HTR-8/SVneo (cell line): Measurements from ENCODE around the gene UBE2F.
"Not testable (repeated sequence)": the region's sequence is repeated elsewhere in the genome, so short reads cannot be mapped to it uniquely, and the experiment has no call there.

Experiments used
- DNase-seq: peaks from one replicate; pipeline ENCODE4 v3.0.0; 2011; ENCODE audit warnings: low spot score, mixed read lengths; ENCODE audit not compliant: insufficient read length
- FAIRE-seq: peaks from 2 replicates; lab custom pipeline; 2011; peaks lifted over from hg19 to GRCh38; lab: Jason Lieb, UNC

The UBE2F gene

DNA sequence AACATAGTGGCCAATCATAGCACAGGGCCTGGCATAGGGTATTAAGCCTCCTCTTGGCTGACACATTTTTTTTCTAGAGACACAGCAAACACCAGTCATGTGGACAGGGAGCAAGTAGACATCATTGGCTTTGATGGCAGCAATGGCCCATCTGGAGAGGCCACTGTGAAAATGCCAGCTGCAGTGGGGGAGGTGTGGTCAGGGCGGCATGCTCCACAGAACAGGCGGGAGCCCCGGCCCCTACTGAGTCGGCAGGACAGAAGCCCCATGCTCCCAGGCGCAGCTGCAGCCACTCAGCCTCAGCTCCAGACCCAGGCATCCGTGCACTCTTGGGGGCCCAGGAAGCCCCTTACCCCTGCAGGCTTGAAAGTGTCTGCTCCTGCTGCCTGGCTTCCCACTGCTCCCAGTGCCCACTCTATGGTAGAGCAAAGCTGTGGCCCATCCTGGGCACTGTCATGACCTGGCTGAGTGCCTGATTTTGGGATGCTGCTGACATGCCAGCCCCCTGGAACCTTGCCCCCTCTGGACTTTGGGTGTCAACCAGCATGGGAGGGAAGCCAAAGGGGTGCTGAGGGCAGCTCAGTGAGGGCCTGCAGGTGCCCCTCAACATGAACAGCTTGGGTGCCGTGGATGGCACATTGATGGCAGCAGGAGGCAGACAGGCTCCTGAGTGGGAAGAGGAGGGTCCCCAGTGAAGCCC lies 23.3 kb upstream of the UBE2F start:
- FAIRE-seq (no peak), DNase-seq (no peak)

- FAIRE-seq: no peak
Observed at GRCh38 chr2:237944302-237944701, 22.5 kb upstream of the UBE2F start.

DNA sequence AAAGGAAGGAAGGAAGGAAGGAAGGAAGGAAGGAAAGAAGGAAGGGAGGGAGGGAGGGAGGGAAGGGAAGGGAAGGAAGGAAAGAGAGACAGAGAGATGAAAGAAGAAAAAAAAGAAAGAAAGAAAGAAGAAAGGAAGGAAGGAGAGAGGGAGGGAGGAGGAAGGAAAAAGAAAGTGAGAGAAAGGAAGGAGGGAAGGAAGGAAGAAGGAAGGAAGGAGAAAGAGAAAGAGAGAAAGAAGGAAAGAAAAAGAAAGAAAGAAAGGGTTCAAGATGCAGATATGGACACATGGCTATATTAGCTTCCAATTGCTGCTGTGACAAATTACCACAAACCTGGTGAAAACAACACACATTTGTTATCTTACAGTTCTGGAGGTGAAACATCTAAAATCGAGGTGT lies 20.4 kb upstream of the UBE2F start:
- DNase-seq: no peak
- FAIRE-seq: no peak

More at GRCh38 chr2:237944302-237944701, 22.5 kb upstream of the UBE2F start:
- DNase-seq: no peak

GRCh38 chr2:237951354-237951753 lies 15.5 kb upstream of the UBE2F start:
- FAIRE-seq, DNase-seq: not testable (repeated sequence)

- DNase-seq (no peak), FAIRE-seq (no peak)
Observed at GRCh38 chr2:237951878-237952277, 14.9 kb upstream of the UBE2F start.

GRCh38 chr2:237952851-237953250 lies 14.0 kb upstream of the UBE2F start:
- no peak for DNase-seq
- no peak for FAIRE-seq

DNA sequence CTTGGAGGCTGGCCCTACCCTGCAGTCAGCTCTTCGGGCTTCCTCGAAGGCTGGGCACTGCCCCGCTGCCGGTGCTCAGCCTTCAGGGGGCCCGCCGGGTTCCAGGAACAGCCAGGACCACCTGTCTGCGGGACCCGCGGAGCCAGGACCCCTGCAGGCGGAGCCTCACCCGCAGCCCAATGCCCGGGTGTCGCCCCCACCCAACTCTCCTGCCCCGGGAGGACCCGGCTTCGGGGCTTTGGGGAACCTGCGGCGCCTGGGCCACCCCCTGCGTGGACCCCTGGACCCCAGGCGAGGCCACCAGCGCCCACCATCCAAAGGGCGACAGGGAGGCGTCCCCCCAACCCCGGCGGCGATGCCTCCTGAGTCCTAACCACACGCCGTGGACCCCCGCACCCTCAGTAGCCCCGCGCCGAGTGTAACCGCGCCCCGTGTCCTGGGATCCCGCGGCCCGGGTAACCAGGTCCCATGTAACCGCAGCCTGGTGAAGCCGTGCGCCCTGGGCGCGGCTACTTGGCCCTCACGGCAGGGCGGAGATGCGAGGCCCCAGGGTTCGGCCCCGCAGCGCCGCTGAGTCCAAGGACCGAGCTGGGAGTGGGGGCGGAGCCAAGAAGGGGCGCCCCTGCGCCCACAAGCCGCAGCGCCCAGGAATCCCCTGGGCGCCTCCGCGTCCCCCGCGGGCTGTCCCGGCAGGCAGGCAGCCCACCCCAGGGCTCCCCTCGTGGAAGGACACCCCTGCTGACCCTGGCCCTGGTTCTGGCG lies 11.0 kb upstream of the UBE2F start:
- DNase-seq: no peak
- FAIRE-seq: no peak

- FAIRE-seq (no peak), DNase-seq (no peak)
Observed at GRCh38 chr2:237956402-237956736, 10.4 kb upstream of the UBE2F start.

DNA sequence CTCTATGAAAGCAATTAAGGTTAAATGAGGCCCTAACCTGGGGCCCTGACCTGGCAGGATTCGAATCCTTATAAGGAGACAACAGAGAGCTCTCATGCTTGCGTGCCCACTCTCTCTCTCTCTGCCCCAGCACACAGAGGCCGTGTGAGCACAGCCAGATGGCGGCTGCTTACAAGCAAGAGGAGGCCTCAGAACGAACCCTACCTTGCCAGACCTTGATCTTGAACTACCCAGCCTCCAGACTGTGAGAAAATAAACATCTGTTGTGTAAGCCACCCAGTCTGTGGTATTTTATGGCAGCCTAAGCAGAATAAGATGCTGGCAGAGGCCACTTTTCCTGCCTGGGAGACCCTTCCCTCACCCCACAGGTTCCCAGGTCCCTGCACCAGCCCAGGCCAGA lies 5.2 kb upstream of the UBE2F start:
- FAIRE-seq: no peak
- no peak for DNase-seq

DNA sequence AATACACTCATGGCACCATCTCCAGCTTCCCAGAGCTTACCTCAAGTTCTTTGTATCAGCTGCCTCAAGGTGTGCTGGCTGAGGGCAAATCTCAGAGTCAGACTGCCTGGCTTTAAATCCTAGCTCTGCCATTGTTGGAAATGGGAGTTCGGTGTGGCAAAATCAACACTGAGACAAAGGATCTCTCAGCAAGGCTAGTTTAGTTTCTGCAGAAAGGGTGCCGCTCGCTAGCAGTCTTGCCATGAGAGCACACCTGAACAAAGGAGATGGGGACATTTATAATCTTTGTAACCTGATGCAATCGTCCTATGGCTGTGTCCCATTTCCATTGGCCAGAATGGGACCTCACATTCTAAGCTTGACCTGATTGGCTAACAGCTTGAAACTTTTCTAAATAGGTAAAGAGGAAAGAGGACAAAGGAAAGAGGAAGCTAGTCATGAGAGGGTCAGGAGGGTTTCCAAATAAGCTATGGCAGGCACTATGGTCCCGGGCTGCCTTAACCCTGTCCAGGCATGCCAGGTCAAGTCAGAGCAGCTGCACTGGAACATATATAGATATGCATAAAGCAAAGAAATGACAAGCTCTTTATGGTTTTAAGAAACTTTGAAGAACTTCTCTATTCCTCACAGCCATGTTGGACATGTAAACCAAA lies 4.3 kb upstream of the UBE2F start:
- FAIRE-seq (no peak), DNase-seq (no peak)

- not testable (repeated sequence) for DNase-seq, FAIRE-seq
Observed at GRCh38 chr2:237963490-237963991, 3.3 kb upstream of the UBE2F start.

DNA sequence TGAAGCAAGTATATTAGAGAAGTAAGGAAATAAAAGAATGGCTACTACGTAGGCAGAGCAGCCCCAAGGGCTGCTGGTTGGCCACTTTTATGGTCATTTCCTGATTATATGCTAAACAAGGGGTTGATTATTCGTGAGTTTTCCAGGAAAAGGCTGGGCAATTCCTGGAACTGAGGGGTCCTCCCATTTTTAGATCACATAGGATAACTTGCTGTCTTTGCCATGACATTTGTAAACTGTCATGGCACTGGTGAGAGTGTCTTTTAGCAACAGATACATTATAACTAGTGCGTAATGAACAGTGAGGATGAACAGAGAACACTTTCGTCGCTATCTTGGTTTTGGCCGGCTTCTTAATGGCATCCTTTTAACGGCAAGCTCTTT lies 2.6 kb upstream of the UBE2F start:
- DNase-seq (no peak), FAIRE-seq (no peak)

DNA sequence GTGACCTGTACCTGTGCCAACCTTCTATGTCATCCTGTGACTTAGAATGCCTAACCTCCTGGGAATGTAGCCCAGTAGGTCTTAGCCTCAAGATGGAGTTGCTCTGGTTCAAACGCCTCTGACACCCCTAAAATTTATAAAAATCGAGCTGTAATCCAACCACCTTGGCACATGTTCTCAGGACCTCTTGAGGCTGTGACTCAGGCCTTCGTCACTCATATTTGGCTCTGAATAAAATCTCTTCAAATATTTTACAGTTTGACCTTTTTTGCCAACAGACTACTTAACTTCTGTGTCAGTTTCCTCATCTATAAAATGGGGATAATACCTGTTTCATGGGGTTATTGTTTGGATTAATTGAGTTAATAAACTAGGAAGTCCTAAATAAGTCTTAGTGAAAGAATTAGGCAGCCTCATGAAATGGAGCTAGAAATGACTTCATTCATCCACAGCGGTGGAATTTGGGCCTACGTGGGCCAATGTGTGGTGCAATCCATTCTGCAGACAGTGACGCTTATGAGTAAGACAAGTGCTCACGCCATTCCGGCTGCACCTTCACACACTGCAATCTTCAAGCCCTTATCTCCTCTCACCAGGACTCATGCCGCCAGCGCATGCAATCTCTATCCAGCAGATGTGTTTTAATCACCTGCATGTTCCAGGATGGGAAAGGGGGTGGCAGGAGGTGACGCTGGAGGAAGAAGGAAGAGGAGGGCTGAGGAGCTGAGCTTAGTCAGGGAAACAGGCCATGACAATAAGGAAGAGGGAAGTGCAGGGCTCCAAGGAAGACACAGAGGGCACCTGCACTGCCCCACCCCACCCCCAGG lies 2.0 kb upstream of the UBE2F start:
- FAIRE-seq (no peak), DNase-seq (no peak)

GRCh38 chr2:237965844-237966243 lies 970 bp upstream of the UBE2F start:
- not testable (repeated sequence) for FAIRE-seq, DNase-seq

- FAIRE-seq (no peak), DNase-seq (no peak)
Observed at GRCh38 chr2:237966250-237966564, 607 bp upstream of the UBE2F start.

GRCh38 chr2:237967463-237967951 lies 693 bp downstream of the UBE2F start:
- no peak for FAIRE-seq
- DNase-seq: no peak

DNA sequence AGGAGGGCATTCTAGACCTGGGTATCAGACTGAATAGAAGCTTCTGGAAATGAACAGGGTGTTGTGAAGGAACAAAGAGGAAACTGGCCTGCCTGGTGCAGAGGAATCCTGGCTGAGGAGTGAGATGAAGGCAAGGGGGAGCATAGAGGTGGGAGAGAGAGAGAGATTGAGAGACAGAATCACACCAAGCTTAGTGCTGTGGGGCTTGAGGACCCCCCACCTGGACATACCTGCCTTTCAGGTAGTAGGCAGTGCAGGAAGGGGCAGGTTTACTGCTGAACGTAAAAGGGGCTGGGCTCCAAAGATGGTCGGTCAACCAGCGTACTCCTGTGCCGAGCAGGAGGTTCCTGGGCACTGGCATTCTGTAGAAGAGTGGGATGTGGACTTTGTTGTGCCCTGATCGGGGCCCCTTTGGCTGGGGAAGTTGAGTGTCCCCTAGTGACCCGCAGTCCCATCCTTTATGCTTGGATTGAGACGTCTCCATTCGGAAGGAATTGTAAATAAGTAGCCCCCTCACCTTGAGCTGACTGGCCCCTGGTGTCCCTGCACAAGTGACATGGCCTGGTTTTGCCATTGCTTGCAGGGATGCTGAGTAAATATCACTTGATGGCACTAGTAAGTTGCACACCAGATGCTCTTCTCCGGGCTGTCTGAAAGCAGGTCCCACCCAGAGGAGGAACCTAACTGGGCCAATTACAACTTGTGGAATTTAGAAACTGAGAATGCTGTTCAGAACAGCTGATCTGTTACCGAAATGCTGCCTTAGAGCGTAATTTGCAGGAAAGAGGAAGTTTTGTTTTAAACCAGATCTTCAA lies 1.4 kb downstream of the UBE2F start:
- FAIRE-seq (no peak), DNase-seq (peak; percentile 33)

GRCh38 chr2:237971661-237972060 lies 4.8 kb downstream of the UBE2F start:
- DNase-seq (no peak), FAIRE-seq (no peak)

DNA sequence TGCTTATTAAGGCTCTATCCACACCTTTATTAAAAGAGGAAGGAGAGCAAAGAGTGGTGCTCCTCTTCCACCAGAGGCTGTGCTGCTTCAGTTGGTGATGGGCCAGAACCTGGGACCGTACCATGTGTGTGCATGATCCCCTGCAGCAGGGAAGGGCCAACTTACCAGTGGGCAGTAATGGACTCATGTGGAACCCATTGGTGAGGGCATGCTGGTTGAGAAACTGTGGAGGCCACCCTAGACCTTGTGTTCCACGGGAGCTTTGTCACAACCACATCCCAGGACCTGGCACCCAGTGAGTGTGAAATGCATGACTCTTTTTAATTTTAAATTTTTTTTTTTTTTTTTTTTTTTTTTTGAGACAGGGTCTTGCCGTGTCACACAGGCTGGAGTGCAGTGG lies 5.4 kb downstream of the UBE2F start:
- no peak for FAIRE-seq
- DNase-seq: no peak
